ENCODE measurements around the gene STMN3.
"Not testable (repeated sequence)": the region's sequence is repeated elsewhere in the genome, so short reads cannot be mapped to it uniquely, and the experiment has no call there.

The STMN3 gene

GRCh38 chr20:63678667-63679465, 25.6 kb upstream of the STMN3 start:
- DNase-seq (ENCODE audit: low read depth): no peak

GRCh38 chr20:63678071-63678470, 24.8 kb upstream of the STMN3 start:
- no peak for DNase-seq (ENCODE audit: low read depth)

- DNase-seq (ENCODE audit: low read depth): no peak
Measured at GRCh38 chr20:63675681-63676368, 22.6 kb upstream of the STMN3 start.

GRCh38 chr20:63673951-63674350, 20.7 kb upstream of the STMN3 start:
- DNase-seq (ENCODE audit: low read depth): no peak

- DNase-seq (ENCODE audit: low read depth): no peak
Measured at GRCh38 chr20:63672666-63673065, 19.4 kb upstream of the STMN3 start.

GRCh38 chr20:63671695-63672094, 18.5 kb upstream of the STMN3 start:
- not testable (repeated sequence) for DNase-seq (ENCODE audit: low read depth)

- no peak for DNase-seq (ENCODE audit: low read depth)
Measured at GRCh38 chr20:63668351-63668750, 15.1 kb upstream of the STMN3 start.

- no peak for DNase-seq (ENCODE audit: low read depth)
Measured at GRCh38 chr20:63667858-63668257, 14.6 kb upstream of the STMN3 start.

GRCh38 chr20:63665708-63666107, 12.5 kb upstream of the STMN3 start:
- DNase-seq (ENCODE audit: low read depth): no peak

- no peak for DNase-seq (ENCODE audit: low read depth)
Measured at GRCh38 chr20:63664861-63665594, 11.8 kb upstream of the STMN3 start.

- no peak for DNase-seq (ENCODE audit: low read depth)
Measured at GRCh38 chr20:63664143-63664851, 11.1 kb upstream of the STMN3 start.

GRCh38 chr20:63663332-63664066, 10.3 kb upstream of the STMN3 start:
- DNase-seq (ENCODE audit: low read depth): no peak

GRCh38 chr20:63662813-63663189, 9.6 kb upstream of the STMN3 start:
- DNase-seq (ENCODE audit: low read depth): no peak

GRCh38 chr20:63661959-63662812, 9.0 kb upstream of the STMN3 start:
- DNase-seq (ENCODE audit: low read depth): no peak

- no peak for DNase-seq (ENCODE audit: low read depth)
Measured at GRCh38 chr20:63661108-63661507, 7.9 kb upstream of the STMN3 start.

GRCh38 chr20:63660622-63661021, 7.4 kb upstream of the STMN3 start:
- DNase-seq (ENCODE audit: low read depth): no peak

- not testable (repeated sequence) for DNase-seq (ENCODE audit: low read depth)
Measured at GRCh38 chr20:63660174-63660573, 7.0 kb upstream of the STMN3 start.

GRCh38 chr20:63659370-63659769, 6.1 kb upstream of the STMN3 start:
- DNase-seq (ENCODE audit: low read depth): no peak

- no peak for DNase-seq (ENCODE audit: low read depth)
Measured at GRCh38 chr20:63658749-63659187, 5.5 kb upstream of the STMN3 start.

GRCh38 chr20:63657937-63658748, 4.9 kb upstream of the STMN3 start, which contains the start of gene RTEL1:
Gene RTEL1, plus strand, starts transcription at chr20:63658312. Its CDS starts 1,091 bp downstream, at chr20:63659403.
- peak; percentile 81 for DNase-seq (ENCODE audit: low read depth)
